ENCODE measurements around the gene SERPINA10.

The SERPINA10 gene

GRCh38 chr14:94239406-94239805 is 53.7 kb downstream of the SERPINA10 start:
- no peak overlapping the region for H3K23ac ChIP-seq (ENCODE audit: low read length)
- DNase-seq: no peak
- H2AK5ac ChIP-seq (ENCODE audit: low read length): no peak overlapping the region
- H3K27me3 ChIP-seq (ENCODE audit: insufficient read depth, low read length, poor library complexity): no peaks in the 10 kb centered on the region
- no peak overlapping the region for H4K8ac ChIP-seq (ENCODE audit: low read depth, low read length)
- no CpG with 5 or more reads among the region's 2 CpGs for WGBS (ENCODE audit: extremely low coverage, insufficient coverage, low lambda C conversion rate)
- no peaks in the 10 kb centered on the region for H3K79me2 ChIP-seq (ENCODE audit: control insufficient read depth, insufficient read depth, low read length)
- H3K18ac ChIP-seq (ENCODE audit: low read length): no peak overlapping the region
- no peak overlapping the region for H2BK120ac ChIP-seq (ENCODE audit: low read depth, low read length)
- H3K27ac ChIP-seq (ENCODE audit: low read depth, low read length): no peak overlapping the region
- H2BK5ac ChIP-seq (ENCODE audit: low read length): no peak overlapping the region
- H3K9ac ChIP-seq (ENCODE audit: low read length): no peak overlapping the region
- H2BK15ac ChIP-seq (replicated peaks; ENCODE audit: low read depth): no peak overlapping the region
- H4K5ac ChIP-seq (ENCODE audit: low read length): no peak overlapping the region
- H3K4me2 ChIP-seq (ENCODE audit: low read length): no peak overlapping the region
- no peak overlapping the region for H3K56ac ChIP-seq (ENCODE audit: low read length)
- H3K4me3 ChIP-seq (ENCODE audit: low read length): no peak overlapping the region
- H3K79me1 ChIP-seq (ENCODE audit: low read length): no peaks in the 10 kb centered on the region
- no peaks in the 10 kb centered on the region for H3K36me3 ChIP-seq (ENCODE audit: control insufficient read depth, insufficient read depth, low read length)
- H3K4ac ChIP-seq (ENCODE audit: low read depth, low read length): no peak overlapping the region
- H3K4me1 ChIP-seq (ENCODE audit: control insufficient read depth, low read depth, low read length): no peaks in the 10 kb centered on the region

GRCh38 chr14:94237983-94238382 is 55.1 kb downstream of the SERPINA10 start:
- no peak for DNase-seq

GRCh38 chr14:94237046-94237445 is 56.0 kb downstream of the SERPINA10 start:
- H3K4ac ChIP-seq (ENCODE audit: low read depth, low read length): no peak overlapping the region
- no peak overlapping the region for H3K9ac ChIP-seq (ENCODE audit: low read length)
- no peak overlapping the region for H2BK120ac ChIP-seq (ENCODE audit: low read depth, low read length)
- H3K18ac ChIP-seq (ENCODE audit: low read length): no peak overlapping the region
- no peak overlapping the region for H4K8ac ChIP-seq (ENCODE audit: low read depth, low read length)
- no peak overlapping the region for H4K5ac ChIP-seq (ENCODE audit: low read length)
- H3K4me2 ChIP-seq (ENCODE audit: low read length): no peak overlapping the region
- no peaks in the 10 kb centered on the region for H3K79me1 ChIP-seq (ENCODE audit: low read length)
- H3K79me2 ChIP-seq (ENCODE audit: control insufficient read depth, insufficient read depth, low read length): no peaks in the 10 kb centered on the region
- H3K4me1 ChIP-seq (ENCODE audit: control insufficient read depth, low read depth, low read length): no peaks in the 10 kb centered on the region
- DNase-seq: no peak
- H3K27ac ChIP-seq (ENCODE audit: low read depth, low read length): no peak overlapping the region
- no peak overlapping the region for H2AK5ac ChIP-seq (ENCODE audit: low read length)
- no peak overlapping the region for H2BK15ac ChIP-seq (replicated peaks; ENCODE audit: low read depth)
- H2BK5ac ChIP-seq (ENCODE audit: low read length): no peak overlapping the region
- H3K27me3 ChIP-seq (ENCODE audit: insufficient read depth, low read length, poor library complexity): no peaks in the 10 kb centered on the region
- no peaks in the 10 kb centered on the region for H3K36me3 ChIP-seq (ENCODE audit: control insufficient read depth, insufficient read depth, low read length)
- no peak overlapping the region for H3K4me3 ChIP-seq (ENCODE audit: low read length)
- no peak overlapping the region for H3K23ac ChIP-seq (ENCODE audit: low read length)
- no peak overlapping the region for H3K56ac ChIP-seq (ENCODE audit: low read length)

More at GRCh38 chr14:94237983-94238382, 55.1 kb downstream of the SERPINA10 start:
- Histone ChIP-seq H3K18ac (ENCODE audit: low read length) (no peak overlapping the region), H2BK120ac (ENCODE audit: low read depth, low read length) (no peak overlapping the region), H3K36me3 (ENCODE audit: control insufficient read depth, insufficient read depth, low read length) (no peaks in the 10 kb centered on the region), H3K79me1 (ENCODE audit: low read length) (no peaks in the 10 kb centered on the region), H4K5ac (ENCODE audit: low read length) (no peak overlapping the region), H3K23ac (ENCODE audit: low read length) (no peak overlapping the region), H3K4ac (ENCODE audit: low read depth, low read length) (no peak overlapping the region), H3K79me2 (ENCODE audit: control insufficient read depth, insufficient read depth, low read length) (no peaks in the 10 kb centered on the region), H3K27me3 (ENCODE audit: insufficient read depth, low read length, poor library complexity) (no peaks in the 10 kb centered on the region), H3K27ac (ENCODE audit: low read depth, low read length) (no peak overlapping the region), H3K9ac (ENCODE audit: low read length) (no peak overlapping the region), H2AK5ac (ENCODE audit: low read length) (no peak overlapping the region), H3K56ac (ENCODE audit: low read length) (no peak overlapping the region), H3K4me1 (ENCODE audit: control insufficient read depth, low read depth, low read length) (no peaks in the 10 kb centered on the region), H4K8ac (ENCODE audit: low read depth, low read length) (no peak overlapping the region), H2BK15ac (replicated peaks; ENCODE audit: low read depth) (no peak overlapping the region), H3K4me3 (ENCODE audit: low read length) (no peak overlapping the region), H2BK5ac (ENCODE audit: low read length) (no peak overlapping the region), H3K4me2 (ENCODE audit: low read length) (no peak overlapping the region)
- WGBS (ENCODE audit: extremely low coverage, insufficient coverage, low lambda C conversion rate): no CpG with 5 or more reads among the region's 4 CpGs
